Measurements from ENCODE around the gene TMEM89. TPM values are rescaled to one million over a fixed set of nuclear protein-coding genes. Genes with fewer than 3 reads are reported as not detected.

TMEM89 gene
- total and polyA plus RNA-seq, 2 of the 13 experiments (the other 11 are each of a cell fraction or from before 2014, with no cell fraction given) = 0.31 to 0.59 TPM

GRCh38 chr3:48663489-48664312 lies 42.1 kb upstream of the TMEM89 start (continued):
- TF ChIP-seq DBP (CRISPR knock-in tag; IDR thresholded peaks at IDR 0.05; ENCODE audit: not compliant biosample characterization) (no peak), ATF3 (CRISPR knock-in tag; IDR thresholded peaks at IDR 0.05) (no peak), HHEX (CRISPR knock-in tag; IDR thresholded peaks at IDR 0.05) (no peak; the same call in 1 of the 2 replicates), HDAC6 (IDR thresholded peaks at IDR 0.05; ENCODE audit: low read depth, low read length) (no peak), ZNF496 (CRISPR knock-in tag; IDR thresholded peaks at IDR 0.05; ENCODE audit: insufficient replicate concordance) (no peak), KLF6 (CRISPR knock-in tag; IDR thresholded peaks at IDR 0.05) (peak; percentile 86), ZNF770 (CRISPR knock-in tag; IDR thresholded peaks at IDR 0.05) (peak; percentile 80), ZNF557 (CRISPR knock-in tag; IDR thresholded peaks at IDR 0.05) (peak; percentile 90), ZNF501 (CRISPR knock-in tag; IDR thresholded peaks at IDR 0.05) (peak; percentile 47), E2F5 (CRISPR knock-in tag; conservative IDR thresholded peaks at IDR 0.05) (no peak), JDP2 (CRISPR knock-in tag; IDR thresholded peaks at IDR 0.05; ENCODE audit: borderline replicate concordance) (no peak), KIAA2018 (CRISPR knock-in tag; IDR thresholded peaks at IDR 0.05; ENCODE audit: borderline replicate concordance) (no peak), ZNF691 (CRISPR knock-in tag; IDR thresholded peaks at IDR 0.05; ENCODE audit: borderline replicate concordance, low read depth) (0 out of 2 replicates have a peak, but pooled peaks have one; percentile 35), TGIF2 (CRISPR knock-in tag; IDR thresholded peaks at IDR 0.05) (peak; percentile 30; the same call in 1 of the 2 replicates), ZZZ3 (CRISPR knock-in tag; IDR thresholded peaks at IDR 0.05; ENCODE audit: borderline replicate concordance) (0 out of 2 replicates have a peak, but pooled peaks have one; percentile 61)
